Sigmoid colon (tissue), 7 donors: ENCODE measurements around the gene TPI1. TPM values are rescaled to one million over a fixed set of nuclear protein-coding genes. Genes with fewer than 3 reads are reported as not detected.

ENCODE experiments used
- DNase-seq: peaks from one replicate; pipeline ENCODE4 v3.0.0-alpha.2; 2019
- H3K27ac ChIP-seq, 4 donors: fragments of 200-600 bp; sonication (generic); one replicate each; pipeline ENCODE4 v1.5.1; 2016 to 2019; ENCODE audit warnings: mild to moderate bottlenecking in 1 of 4
- H3K27me3 ChIP-seq, 3 donors: fragments of 200-600 bp; sonication (generic); one replicate each; pipeline ENCODE4 v1.5.1; 2019; ENCODE audit warnings: mild to moderate bottlenecking in 1 of 3
- H3K36me3 ChIP-seq, 4 donors: fragments of 200-600 bp; sonication (generic); one replicate each; pipeline ENCODE4 v1.5.1; 2016 to 2019
- H3K4me1 ChIP-seq, 4 donors: fragments of 200-600 bp; sonication (generic); one replicate each; pipeline ENCODE4 v1.5.1; 2017 to 2019
- H3K4me3 ChIP-seq, 4 donors: fragments of 200-600 bp; sonication (generic); one replicate each; pipeline ENCODE4 v1.5.1; 2017 to 2019; ENCODE audit warnings: mild to moderate bottlenecking in 2 of 4, moderate library complexity in 1 of 4
- H3K9me3 ChIP-seq, 4 donors: fragments of 200-600 bp in 3 of 4; sonication (generic) in 3 of 4; one replicate each; pipeline versions ENCODE4 v1.5.1 to v1.6.1; 2013 to 2019
- CTCF ChIP-seq, 4 experiments: fragments of 450-650 bp in 3 of 4; fragments of 200-600 bp in 1 of 4; IDR thresholded peaks; one replicate each; pipeline ENCODE4 v1.5.1; 2016 to 2019; ENCODE audit warnings: antibody characterized with exemption in 4 of 4, mild to moderate bottlenecking in 3 of 4, moderate library complexity in 2 of 4
- EP300 ChIP-seq, 4 donors: sonication (generic); formaldehyde crosslinking; IDR thresholded peaks; one replicate each; pipeline ENCODE4 v1.6.1; 2017; ENCODE audit warnings: antibody characterized with exemption in 4 of 4
- POLR2A ChIP-seq, 2 donors: fragments of 450-650 bp; IDR thresholded peaks; one replicate each; pipeline ENCODE4 v1.6.1; 2016; ENCODE audit warnings: antibody characterized with exemption in 2 of 2, mild to moderate bottlenecking in 2 of 2, moderate library complexity in 2 of 2
- POLR2AphosphoS5 ChIP-seq, 4 donors: sonication (generic); formaldehyde crosslinking; IDR thresholded peaks; one replicate each; pipeline ENCODE4 v1.6.1; 2017; ENCODE audit warnings: antibody characterized with exemption in 4 of 4
- WGBS, 2 donors: extraction: QIAGEN DNeasy Blood & Tissue Kit; methylation state at CpG; one replicate each; pipeline ENCODE4 v1.1.7; 2013; 5-methylcytosine and 5-hydroxymethylcytosine counted together
- intact Hi-C: fragments of 100-400 bp; cut with DNase I; formaldehyde crosslinking; loops from one replicate; pipeline ENCODE4 v1.15.1; 2023
- polyA plus RNA-seq, 3 donors: library from polyadenylated mRNA; stranded (reverse); fragments of 200-250 nt; gene quantifications; one replicate each; pipeline ENCODE4 v1.2.3, GENCODE V29; 2013
- total RNA-seq, 4 donors: library from RNA; depleted of rRNA; stranded (reverse); fragments of >200 nt; gene quantifications; one replicate each; pipeline ENCODE4 v1.1.0, GENCODE V29; 2016
- donor health status: healthy with polysubstance abuse.
- donor health status: Bipolar disorder and iron deficiency.
- donor health status: healthy.

The TPI1 gene
- total and polyA plus RNA-seq, 7 donors, result 194 to 994 (median 345) TPM

GRCh38 chr12:6843118-6843902 lies 24.0 kb upstream of the TPI1 start:
- Histone ChIP-seq H3K27me3 (no peaks in the 10 kb centered on the region), H3K9me3 (no peaks in the 10 kb centered on the region), H3K36me3 (peaks cover 0 to 54% (median 5%) of the 10 kb centered on the region in 4 donors), H3K4me1 (no peaks in the 10 kb centered on the region), H3K4me3 (no peak overlapping the region), H3K27ac (no peak overlapping the region)
- no peak for TF ChIP-seq POLR2AphosphoS5 (IDR thresholded peaks at IDR 0.05)
- no peak for TF ChIP-seq CTCF (IDR thresholded peaks at IDR 0.05)
- intact Hi-C loops, result no loop called here
- no peak for DNase-seq
- 58 to 79% methylated on average over 16 of the region's 16 CpGs for WGBS, 2 donors

GRCh38 chr12:6845395-6845794 lies 21.9 kb upstream of the TPI1 start:
- H3K4me3 ChIP-seq, result no peak overlapping the region
- peaks cover 0 to 47% (median 5%) of the 10 kb centered on the region in 4 donors for H3K36me3 ChIP-seq
- 93% methylated on average over 17 of the region's 17 CpGs for WGBS, 2 donors
- H3K4me1 ChIP-seq, result no peaks in the 10 kb centered on the region
- H3K9me3 ChIP-seq, result no peaks in the 10 kb centered on the region
- DNase-seq, result no peak
- intact Hi-C loops, result no loop called here
- no peak for TF ChIP-seq EP300 (IDR thresholded peaks at IDR 0.05)
- TF ChIP-seq POLR2A (IDR thresholded peaks at IDR 0.05), result no peak
- TF ChIP-seq POLR2AphosphoS5 (IDR thresholded peaks at IDR 0.05), result no peak
- TF ChIP-seq CTCF (IDR thresholded peaks at IDR 0.05), result no peak
- H3K27me3 ChIP-seq, result no peaks in the 10 kb centered on the region
- no peak overlapping the region for H3K27ac ChIP-seq

- no peak for TF ChIP-seq CTCF (IDR thresholded peaks at IDR 0.05)
- no peak for TF ChIP-seq POLR2AphosphoS5 (IDR thresholded peaks at IDR 0.05)
- TF ChIP-seq POLR2A (IDR thresholded peaks at IDR 0.05), result no peak
- no peak for TF ChIP-seq EP300 (IDR thresholded peaks at IDR 0.05)
- H3K4me3 ChIP-seq, result no peak overlapping the region
- H3K4me1 ChIP-seq, result peaks cover 0 to 5% (median 2%) of the 10 kb centered on the region in 4 donors
- no peaks in the 10 kb centered on the region for H3K9me3 ChIP-seq
- 91 to 92% methylated on average over 7 of the region's 7 CpGs for WGBS, 2 donors
- no peak for DNase-seq
- no peak overlapping the region for H3K27ac ChIP-seq
- intact Hi-C loops, result no loop called here
- H3K27me3 ChIP-seq, result no peaks in the 10 kb centered on the region
- peaks cover 0 to 47% (median 5%) of the 10 kb centered on the region in 4 donors for H3K36me3 ChIP-seq
Observed at GRCh38 chr12:6846316-6846869, 20.9 kb upstream of the TPI1 start.

GRCh38 chr12:6847676-6848075 lies 19.7 kb upstream of the TPI1 start:
- no peak for DNase-seq
- Histone ChIP-seq H3K27me3 (no peaks in the 10 kb centered on the region), H3K4me3 (no peak overlapping the region), H3K27ac (no peak overlapping the region), H3K4me1 (peaks cover 0 to 6% (median 3%) of the 10 kb centered on the region in 4 donors), H3K9me3 (no peaks in the 10 kb centered on the region), H3K36me3 (peaks cover 0 to 47% (median 5%) of the 10 kb centered on the region in 4 donors)
- intact Hi-C loops, result no loop called here
- 93 to 96% methylated on average over 2 of the region's 2 CpGs for WGBS, 2 donors
- TF ChIP-seq CTCF (IDR thresholded peaks at IDR 0.05) (no peak), POLR2A (IDR thresholded peaks at IDR 0.05) (no peak), POLR2AphosphoS5 (IDR thresholded peaks at IDR 0.05) (no peak), EP300 (IDR thresholded peaks at IDR 0.05) (no peak)
